ENCODE measurements around the gene PCYT2.
"Not testable (repeated sequence)": the region's sequence is repeated elsewhere in the genome, so short reads cannot be mapped to it uniquely, and the experiment has no call there.

Gene PCYT2

GRCh38 chr17:81926451-81927151 lies 15.4 kb upstream of the PCYT2 start:
- DNase-seq, result peak; percentile 47 to 62

- DNase-seq, result peak in 1 of 2 donors; percentile 16
These were observed 14.8 kb upstream of the PCYT2 start for GRCh38 chr17:81925860-81926450.

- DNase-seq, result peak in 1 of 2 donors; percentile 25
These were observed 13.6 kb upstream of the PCYT2 start for GRCh38 chr17:81924557-81925532.

DNA sequence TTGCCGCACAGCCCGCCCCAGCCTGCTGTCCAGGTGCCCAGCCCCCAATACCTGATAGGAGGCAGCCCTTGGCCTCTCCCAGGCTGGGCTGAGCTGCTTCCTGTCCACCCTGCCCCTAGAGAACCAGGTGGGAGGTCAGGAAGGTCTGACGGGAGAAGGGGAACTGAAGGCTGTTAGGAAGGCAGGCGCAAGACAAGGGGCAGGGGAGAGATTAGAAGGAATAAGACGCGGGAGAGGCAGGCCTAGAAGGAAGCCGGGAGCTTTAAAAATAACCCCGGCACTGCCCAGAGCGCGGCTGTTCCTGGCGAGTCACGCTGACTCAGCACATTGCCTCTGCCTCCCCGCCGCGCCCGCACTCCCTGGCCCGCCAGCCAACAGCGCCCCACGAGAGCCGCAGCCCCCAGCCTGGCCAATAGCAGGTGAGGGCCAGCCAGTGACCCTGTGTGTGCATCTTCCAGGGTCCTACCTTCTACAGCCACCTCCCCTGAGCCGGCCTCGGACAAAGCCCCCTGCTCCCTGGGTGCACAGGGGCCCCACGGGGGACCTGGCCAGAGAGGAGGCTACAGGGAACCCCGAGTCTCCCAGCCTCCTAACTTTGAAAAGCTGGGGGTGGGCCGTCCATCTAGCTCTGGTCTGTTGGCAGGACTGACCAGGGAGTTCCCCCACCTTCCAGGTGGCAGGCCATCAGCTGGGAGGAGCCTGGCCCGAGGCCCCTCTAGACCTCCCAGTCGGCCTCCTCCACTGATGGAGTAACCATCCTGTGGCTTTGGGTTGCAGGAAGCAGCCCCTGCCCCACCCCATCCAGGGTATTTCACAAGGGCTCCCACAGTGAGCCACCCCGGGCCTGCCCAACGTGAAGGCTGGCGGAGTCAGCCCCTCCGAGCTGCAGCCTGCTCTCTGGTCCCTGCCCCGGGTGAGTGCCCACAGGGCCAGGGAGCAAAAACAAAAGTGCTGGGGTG lies 12.4 kb upstream of the PCYT2 start:
- DNase-seq, result peak in 1 of 2 donors; percentile 59

DNA sequence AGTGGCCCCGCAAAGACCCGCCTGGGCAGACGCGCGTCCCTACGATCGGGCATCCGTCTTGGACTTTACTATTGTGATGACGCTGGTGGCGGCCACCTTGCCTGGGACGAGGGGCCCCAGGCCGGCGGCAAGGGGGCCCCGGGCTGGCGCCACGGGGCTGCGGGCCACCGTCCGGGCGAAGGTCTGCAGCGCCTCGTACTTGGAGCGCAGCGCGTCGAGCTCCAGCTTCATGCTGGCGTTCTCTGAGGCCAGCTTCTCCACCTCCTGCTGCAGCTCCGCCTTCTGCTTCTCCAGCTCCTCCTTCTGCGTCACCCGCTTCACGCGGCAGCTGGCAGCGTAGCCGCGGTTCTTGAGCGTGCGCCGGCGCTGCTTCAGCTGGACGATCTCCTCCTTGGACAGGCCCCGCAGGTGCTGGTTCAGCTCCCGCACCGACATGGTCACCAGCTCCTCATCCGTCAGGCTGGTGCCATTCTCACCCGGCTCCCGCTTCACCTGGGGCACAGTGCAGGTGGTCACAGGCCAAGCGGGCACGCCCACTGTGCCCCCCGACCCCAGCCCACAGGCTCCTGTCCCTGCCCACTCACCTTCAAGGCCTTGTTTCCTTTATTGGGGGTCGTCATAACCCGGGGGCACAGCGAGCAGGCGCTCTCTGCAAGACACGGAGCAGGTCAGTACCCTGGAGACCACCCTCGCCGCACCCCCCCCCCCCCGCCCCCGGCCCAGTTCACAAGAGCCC lies 11.5 kb upstream of the PCYT2 start:
- no peak for DNase-seq

GRCh38 chr17:81921996-81922565 lies 10.9 kb upstream of the PCYT2 start:
- no peak for DNase-seq

DNA sequence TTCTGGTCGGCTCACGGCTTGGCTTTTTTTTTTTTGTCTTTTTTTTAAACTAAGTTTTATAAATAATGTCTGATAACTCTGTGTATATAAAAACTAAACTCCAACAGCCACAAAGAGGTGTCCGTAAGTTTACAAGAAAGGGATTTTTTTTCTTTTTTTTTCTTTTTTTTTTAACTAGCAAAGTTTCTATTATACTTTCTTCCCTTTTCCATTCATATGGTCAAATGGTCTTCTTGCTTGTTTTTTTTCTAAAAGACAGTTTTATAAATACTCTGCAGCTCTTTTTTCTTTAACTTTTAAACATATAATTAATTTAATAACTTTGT lies 10.3 kb upstream of the PCYT2 start:
- no peak for DNase-seq

GRCh38 chr17:81920612-81921536 lies 9.7 kb upstream of the PCYT2 start:
- peak in 1 of 2 donors; percentile 41 for DNase-seq

DNA sequence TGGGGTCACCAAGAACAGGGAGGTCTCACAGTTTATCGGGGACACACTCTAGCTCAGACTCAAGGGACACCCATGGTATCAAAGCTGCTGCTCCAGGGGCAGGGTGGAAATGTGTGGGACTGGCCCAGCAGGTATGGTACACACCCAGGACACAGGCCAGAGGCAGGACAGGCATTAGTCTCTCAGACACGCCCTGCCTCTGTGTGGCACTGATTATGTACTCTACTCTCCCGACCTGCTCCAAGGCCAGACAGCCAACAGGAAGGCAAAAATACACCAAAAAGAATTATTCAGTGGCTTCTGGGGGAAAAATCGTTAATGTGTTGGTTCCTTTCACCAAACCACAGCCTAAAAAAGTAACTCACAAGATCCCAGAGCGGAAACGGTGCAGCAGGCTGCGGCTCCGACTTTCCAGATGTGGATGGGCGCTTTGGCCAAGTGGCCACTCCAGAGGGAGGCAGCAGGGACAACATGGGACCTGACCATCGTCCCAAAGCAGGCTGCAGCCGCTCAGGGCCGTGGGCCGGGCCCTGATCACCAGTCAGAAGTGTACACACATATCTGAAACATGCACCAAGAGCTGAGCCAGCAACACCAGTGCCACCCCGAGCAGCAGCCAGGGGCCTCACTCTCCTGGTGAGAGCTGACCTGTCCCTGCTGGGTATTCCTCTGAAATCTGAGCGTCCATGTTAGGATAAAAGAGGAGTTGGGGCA lies 7.8 kb upstream of the PCYT2 start:
- no peak for DNase-seq

GRCh38 chr17:81918333-81918669 lies 7.1 kb upstream of the PCYT2 start:
- not testable (repeated sequence) for DNase-seq

- peak; percentile 89 for DNase-seq
These were observed 6.5 kb upstream of the PCYT2 start, which contains the start of gene SIRT7 for GRCh38 chr17:81917565-81918332. TSS of gene SIRT7 (minus strand) at chr17:81918176. CDS start at chr17:81918131, 45 bp downstream.

DNA sequence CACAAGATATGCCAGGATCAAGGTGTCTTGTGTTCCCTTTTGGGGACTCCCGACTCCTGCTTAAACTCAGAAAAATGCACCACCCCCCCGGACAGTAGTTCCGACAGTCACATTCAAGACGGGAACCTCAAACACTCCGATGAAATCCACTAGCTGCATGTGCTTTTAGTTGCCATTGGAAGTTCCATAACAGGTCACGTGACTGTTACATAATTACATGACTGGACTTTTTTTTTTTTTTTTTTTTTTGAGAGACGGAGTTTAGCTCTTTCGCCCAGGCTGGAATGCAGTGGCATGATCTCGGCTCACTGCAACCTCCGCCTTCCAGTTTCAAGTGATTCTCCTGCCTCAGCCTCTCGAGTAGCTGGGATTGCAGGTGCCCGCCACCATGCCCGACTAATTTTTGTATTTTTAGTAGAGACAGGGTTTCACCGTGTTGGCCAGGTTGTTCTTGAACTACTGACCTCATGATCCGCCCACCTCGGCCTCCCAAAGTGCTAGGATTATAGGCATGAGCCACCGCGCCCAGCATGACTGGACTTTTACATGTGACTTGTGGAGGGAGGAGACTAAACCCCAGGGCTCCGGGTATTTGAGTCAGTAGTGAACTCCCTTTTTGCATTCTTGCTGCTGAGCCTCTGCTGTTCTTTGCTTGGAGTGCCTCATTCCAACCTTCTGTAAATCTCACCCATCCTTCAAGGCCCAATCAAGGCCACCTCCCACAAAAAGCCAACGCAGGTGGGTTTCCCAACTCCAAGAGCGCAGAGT lies 5.2 kb upstream of the PCYT2 start:
- DNase-seq, result no peak

DNA sequence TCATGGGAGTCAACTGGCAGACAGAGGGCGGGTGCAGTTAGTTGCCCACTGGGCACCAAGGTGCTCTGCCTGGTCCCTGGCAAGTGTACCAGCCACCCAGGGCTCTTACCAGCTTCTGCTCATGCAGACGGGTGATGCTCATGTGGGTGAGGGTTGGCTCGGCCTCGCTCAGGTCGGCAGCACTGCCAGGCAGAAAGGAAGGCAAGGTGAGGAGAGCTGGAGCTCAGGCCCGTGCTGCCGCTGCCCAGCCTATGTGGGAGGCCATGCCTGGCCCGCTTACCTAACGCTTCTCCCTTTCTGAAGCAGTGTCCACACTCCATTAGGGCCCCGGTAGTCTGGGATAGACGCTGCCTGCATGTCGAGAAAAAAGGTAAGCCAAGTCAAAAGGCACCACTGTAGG lies 4.1 kb upstream of the PCYT2 start:
- no peak for DNase-seq

GRCh38 chr17:81914103-81914850 lies 3.1 kb upstream of the PCYT2 start:
- no peak for DNase-seq

DNA sequence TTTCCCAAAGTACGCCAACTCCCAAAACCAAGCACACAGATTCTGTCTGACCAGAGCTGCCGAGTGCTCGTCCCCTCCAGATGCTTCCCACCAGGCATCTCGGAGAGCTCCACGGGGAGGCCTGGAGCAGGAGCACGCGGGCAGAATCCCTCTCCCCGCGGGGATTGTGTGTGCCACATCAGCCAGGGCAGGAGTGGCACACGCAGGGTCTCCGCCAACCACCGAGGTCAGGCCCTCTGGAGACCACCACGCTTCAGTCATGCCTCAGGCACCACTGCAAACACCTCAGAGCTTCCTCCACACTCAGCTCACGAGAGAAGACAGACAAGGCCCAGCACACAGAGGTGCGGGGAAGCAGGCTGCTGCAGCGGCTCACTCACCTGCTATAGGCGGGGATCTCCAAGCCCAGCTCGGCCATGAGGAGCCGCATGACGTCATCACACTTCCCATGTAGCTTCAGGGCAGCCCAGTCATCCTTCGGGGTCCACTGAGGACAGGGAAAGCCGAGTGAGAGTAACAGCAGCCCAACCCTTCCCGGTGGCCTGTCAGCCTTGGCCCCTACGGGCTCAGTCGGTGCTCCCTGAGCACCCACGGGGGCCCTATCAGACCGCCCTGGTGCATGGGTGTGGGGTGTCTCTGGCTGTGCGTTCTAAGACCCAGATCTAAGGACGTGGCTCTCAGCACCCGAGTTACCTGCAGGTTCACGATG lies 2.3 kb upstream of the PCYT2 start:
- DNase-seq, result no peak
